Measurements from ENCODE around the gene SNRPB2. TPM values are rescaled to one million over a fixed set of nuclear protein-coding genes. Genes with fewer than 3 reads are reported as not detected.
A peak's percentile ranks its signal among the peaks of the same experiment; 100 is the strongest.

The SNRPB2 gene
- polyA plus RNA-seq (2012; ENCODE audit: insufficient read depth, insufficient read length) = 154 TPM

- H3K4me3 ChIP-seq (ENCODE audit: low read length) = peak within 1 kb of the TSS; percentile 79
- peak; percentile 95 for DNase-seq (ENCODE audit: low read depth, low spot score)
Measured at GRCh38 chr20:16729565-16730460, at the start of gene SNRPB2. Gene SNRPB2, plus strand, starts transcription at chr20:16730026. Its CDS starts 1,677 bp downstream, at chr20:16731703.

DNA sequence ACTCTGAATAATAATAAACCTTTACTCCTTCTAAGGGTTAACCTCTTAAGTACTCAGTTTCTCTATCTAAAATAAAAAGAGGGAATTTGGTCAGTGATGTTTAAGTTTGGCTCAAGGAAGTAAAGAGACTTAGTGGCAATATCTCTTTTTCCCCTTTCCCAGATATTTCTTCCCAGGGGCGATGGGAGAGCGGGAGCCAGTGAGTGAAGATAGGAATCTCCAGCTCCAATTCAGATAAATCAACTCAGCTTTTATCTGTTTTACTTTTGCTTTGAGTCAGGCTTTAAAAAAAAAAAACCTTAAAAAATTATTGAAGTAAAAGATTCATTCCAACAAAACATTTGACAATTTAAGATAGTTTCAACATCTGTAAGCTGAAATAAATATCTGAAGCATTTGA lies 45.4 kb upstream of the SNRPB2 start:
- no peak for DNase-seq (ENCODE audit: low read depth, low spot score)
- H3K4me3 ChIP-seq (ENCODE audit: low read length) = no peak overlapping the region

GRCh38 chr20:16689906-16690305 lies 39.9 kb upstream of the SNRPB2 start:
- DNase-seq (ENCODE audit: low read depth, low spot score) = no peak
- H3K4me3 ChIP-seq (ENCODE audit: low read length) = no peak overlapping the region

GRCh38 chr20:16691381-16691780 lies 38.4 kb upstream of the SNRPB2 start:
- H3K4me3 ChIP-seq (ENCODE audit: low read length) = no peak overlapping the region
- DNase-seq (ENCODE audit: low read depth, low spot score) = no peak

- H3K4me3 ChIP-seq (ENCODE audit: low read length) = no peak overlapping the region
- no peak for DNase-seq (ENCODE audit: low read depth, low spot score)
Measured at GRCh38 chr20:16692009-16692408, 37.8 kb upstream of the SNRPB2 start.

DNA sequence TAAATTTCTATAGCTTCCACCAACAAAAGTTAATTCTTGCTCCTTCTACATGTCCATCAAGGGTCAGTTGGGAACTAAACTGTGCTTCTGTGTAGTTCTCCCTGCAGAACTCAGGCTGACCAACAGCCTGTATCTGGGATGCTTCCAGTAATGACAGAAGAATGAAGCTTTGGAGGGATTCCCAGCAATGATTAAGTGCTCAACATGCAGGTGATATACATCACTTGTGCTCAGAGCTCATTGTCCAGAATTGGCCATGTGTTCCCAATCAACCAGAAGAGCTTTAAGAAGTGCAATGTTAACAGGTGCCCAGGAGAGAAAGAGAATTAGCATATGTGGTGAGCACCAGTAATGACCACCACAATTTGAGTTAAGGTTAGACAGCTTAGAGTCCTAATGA lies 37.4 kb upstream of the SNRPB2 start:
- no peak for DNase-seq (ENCODE audit: low read depth, low spot score)
- H3K4me3 ChIP-seq (ENCODE audit: low read length) = no peak overlapping the region

- DNase-seq (ENCODE audit: low read depth, low spot score) = no peak
- H3K4me3 ChIP-seq (ENCODE audit: low read length) = no peak overlapping the region
Measured at GRCh38 chr20:16693278-16693677, 36.5 kb upstream of the SNRPB2 start.

- DNase-seq (ENCODE audit: low read depth, low spot score) = no peak
- no peak overlapping the region for H3K4me3 ChIP-seq (ENCODE audit: low read length)
Measured at GRCh38 chr20:16694161-16694560, 35.7 kb upstream of the SNRPB2 start.

DNA sequence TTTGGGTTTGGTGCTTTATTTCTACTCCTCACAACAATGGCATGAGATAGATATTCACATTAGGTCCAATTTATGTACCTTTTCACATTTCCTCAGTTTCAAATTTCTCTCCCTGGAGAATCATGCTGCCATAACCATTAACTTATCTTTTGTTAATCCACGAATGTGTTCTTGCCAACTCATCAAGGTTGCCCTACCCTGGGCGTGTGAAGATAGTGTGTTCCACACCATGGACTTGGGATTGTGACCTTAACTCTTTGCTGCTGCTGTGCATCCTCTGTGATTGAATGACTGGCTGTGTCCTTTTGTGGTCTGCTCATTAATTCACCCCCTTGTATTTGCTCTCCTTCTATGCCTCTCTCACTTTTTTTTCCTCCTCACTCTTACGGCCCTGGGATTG lies 34.2 kb upstream of the SNRPB2 start:
- H3K4me3 ChIP-seq (ENCODE audit: low read length) = no peak overlapping the region
- no peak for DNase-seq (ENCODE audit: low read depth, low spot score)

- no peak for DNase-seq (ENCODE audit: low read depth, low spot score)
- H3K4me3 ChIP-seq (ENCODE audit: low read length) = no peak overlapping the region
Measured at GRCh38 chr20:16699293-16699692, 30.5 kb upstream of the SNRPB2 start.

DNA sequence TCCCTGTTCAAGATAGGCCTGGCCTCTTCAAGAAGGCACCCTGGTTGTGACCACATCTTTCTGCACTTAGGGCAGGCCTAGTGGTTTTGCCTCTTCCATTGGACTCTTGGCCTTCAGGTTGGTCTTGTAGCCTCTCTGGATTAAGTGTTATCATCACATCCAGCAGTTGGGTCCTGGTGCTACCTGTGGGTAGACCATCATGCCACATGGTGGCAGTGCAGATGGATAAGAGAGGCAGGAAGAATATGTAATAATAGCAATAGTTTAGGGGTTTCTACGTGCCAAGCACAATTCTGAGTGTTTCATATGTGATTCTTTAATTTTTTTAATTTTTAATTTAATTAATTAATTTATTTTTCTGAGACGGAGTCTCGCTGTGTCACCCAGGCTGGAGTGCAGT lies 28.5 kb upstream of the SNRPB2 start:
- peak; percentile 14 for DNase-seq (ENCODE audit: low read depth, low spot score)
- H3K4me3 ChIP-seq (ENCODE audit: low read length) = no peak overlapping the region

DNA sequence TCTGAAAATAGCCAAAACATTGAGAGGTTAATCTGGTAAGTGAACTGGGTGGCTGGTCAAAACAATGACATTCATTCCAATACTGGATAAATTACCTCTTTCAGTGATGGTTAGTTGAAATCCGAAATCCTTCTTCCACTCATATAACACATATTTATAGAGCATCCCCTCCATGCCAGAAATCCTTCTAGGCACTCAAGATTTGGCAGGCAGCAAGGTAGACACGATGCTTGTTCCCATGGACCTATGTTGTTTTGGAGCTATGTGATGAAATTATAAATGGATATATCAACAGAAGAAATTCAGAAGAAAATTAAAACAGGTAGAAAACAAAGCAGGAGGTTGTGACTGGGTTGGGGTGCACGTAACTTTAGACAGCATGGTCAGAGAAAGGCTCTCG lies 26.3 kb upstream of the SNRPB2 start:
- H3K4me3 ChIP-seq (ENCODE audit: low read length) = no peak overlapping the region
- no peak for DNase-seq (ENCODE audit: low read depth, low spot score)

DNA sequence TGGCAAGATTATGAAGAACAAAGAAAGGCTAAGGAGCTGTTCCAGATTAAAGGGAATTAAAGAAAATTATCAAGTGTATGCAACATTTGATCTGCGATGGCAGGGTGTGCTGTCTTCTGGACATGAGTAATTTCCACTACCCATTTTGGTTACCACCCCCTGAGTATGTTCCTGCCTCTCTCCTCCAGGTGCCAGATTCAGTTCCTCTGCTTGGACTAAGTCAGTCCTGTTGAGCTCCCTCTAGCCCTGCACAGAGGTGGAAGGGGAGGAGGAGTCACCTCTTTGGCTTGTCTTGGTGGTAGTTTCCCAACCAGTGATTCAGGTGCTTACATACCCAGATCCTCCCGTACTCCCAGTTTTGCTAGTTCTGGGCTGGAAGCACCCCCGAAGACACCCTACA lies 22.2 kb upstream of the SNRPB2 start:
- DNase-seq (ENCODE audit: low read depth, low spot score) = no peak
- no peak overlapping the region for H3K4me3 ChIP-seq (ENCODE audit: low read length)

- no peak for DNase-seq (ENCODE audit: low read depth, low spot score)
- H3K4me3 ChIP-seq (ENCODE audit: low read length) = no peak overlapping the region
Measured at GRCh38 chr20:16708602-16709001, 21.2 kb upstream of the SNRPB2 start.

DNA sequence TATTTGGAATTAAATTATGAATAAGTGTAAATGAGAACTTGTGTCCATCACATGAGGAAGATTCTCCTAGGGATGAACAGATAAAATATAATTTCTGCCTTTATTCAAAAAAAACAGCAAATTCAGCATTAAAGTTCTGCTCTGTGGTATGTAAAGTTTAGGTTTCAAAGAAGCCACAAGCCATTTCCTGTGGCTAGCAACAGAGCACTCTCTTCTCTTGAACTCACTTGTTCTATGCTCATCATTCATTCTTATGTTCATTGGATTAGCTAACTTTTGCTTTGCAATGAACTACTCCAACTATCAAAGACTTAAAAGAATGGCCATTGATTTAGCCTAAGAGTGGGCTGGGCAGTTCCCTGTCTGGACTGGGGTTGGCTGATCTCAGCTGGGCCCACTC lies 20.8 kb upstream of the SNRPB2 start:
- peak; percentile 57 for DNase-seq (ENCODE audit: low read depth, low spot score)
- H3K4me3 ChIP-seq (ENCODE audit: low read length) = no peak overlapping the region

DNA sequence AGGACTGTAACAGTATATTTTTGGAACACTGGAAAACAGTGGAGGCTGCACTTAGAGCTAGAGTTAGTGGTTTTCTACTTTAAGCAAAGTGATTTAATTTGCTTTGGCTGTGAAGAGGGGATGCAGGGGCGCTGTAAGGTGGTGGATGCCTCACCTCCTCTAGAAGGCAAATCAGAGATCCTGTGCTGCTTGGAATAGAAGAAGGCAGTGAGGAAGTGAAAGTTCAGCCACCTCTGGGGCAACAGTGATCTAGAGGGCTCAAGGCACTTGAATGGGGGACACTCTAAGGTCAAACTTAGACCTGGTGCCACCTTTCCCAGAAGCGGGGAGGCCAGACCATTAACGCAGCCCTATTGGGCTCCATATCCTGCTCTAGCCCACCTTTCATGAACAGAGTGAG lies 19.0 kb upstream of the SNRPB2 start:
- no peak for DNase-seq (ENCODE audit: low read depth, low spot score)
- H3K4me3 ChIP-seq (ENCODE audit: low read length) = no peak overlapping the region

- no peak for DNase-seq (ENCODE audit: low read depth, low spot score)
- H3K4me3 ChIP-seq (ENCODE audit: low read length) = no peak overlapping the region
Measured at GRCh38 chr20:16711661-16712258, 18.1 kb upstream of the SNRPB2 start.

GRCh38 chr20:16712511-16712947 lies 17.3 kb upstream of the SNRPB2 start:
- no peak overlapping the region for H3K4me3 ChIP-seq (ENCODE audit: low read length)
- DNase-seq (ENCODE audit: low read depth, low spot score) = no peak

DNA sequence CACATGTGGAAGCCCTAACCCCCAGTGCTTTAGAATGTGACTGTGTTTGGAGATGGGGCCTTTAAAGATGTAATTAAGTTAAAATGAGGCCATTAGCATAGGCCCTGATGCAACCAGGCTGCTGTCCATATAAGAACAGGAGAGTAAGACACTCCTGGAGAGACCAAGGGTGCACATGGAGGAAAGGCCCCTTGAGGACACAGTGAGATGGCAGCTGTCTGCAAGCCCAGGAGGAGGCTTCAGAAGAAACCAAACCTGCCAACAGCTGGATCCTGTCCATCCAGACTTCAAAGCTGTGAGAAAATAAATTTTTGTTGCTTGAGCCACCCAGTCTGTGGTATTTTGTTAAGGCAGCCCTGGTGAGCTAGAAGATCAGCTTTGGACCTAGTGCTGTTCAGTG lies 16.8 kb upstream of the SNRPB2 start:
- H3K4me3 ChIP-seq (ENCODE audit: low read length) = no peak overlapping the region
- DNase-seq (ENCODE audit: low read depth, low spot score) = no peak

DNA sequence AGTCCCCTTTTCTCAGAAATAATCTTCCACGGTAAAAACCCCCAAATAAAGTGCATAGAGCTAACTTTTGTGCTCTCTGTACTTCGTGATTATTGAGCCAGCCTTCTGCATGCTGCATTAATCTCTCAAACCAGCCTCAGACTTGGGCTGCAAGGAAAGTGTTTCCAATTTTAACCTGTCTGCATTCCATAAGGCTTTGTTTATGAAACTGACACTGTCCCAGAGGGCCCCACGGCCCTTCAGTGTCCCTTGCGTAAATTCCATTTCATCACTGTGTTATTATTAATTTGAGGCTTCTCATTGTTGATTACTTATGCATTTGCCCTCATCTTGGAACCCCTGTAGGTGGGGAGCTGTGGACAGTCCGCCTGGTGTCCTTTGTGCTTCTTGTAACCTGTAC lies 15.6 kb upstream of the SNRPB2 start:
- no peak overlapping the region for H3K4me3 ChIP-seq (ENCODE audit: low read length)
- DNase-seq (ENCODE audit: low read depth, low spot score) = no peak

- no peak overlapping the region for H3K4me3 ChIP-seq (ENCODE audit: low read length)
Measured at GRCh38 chr20:16714751-16715150, 15.1 kb upstream of the SNRPB2 start.

More at GRCh38 chr20:16714751-16715150, 15.1 kb upstream of the SNRPB2 start:
- DNase-seq (ENCODE audit: low read depth, low spot score) = no peak
